ENCODE data around the gene PLEKHG3.

The PLEKHG3 gene

DNA sequence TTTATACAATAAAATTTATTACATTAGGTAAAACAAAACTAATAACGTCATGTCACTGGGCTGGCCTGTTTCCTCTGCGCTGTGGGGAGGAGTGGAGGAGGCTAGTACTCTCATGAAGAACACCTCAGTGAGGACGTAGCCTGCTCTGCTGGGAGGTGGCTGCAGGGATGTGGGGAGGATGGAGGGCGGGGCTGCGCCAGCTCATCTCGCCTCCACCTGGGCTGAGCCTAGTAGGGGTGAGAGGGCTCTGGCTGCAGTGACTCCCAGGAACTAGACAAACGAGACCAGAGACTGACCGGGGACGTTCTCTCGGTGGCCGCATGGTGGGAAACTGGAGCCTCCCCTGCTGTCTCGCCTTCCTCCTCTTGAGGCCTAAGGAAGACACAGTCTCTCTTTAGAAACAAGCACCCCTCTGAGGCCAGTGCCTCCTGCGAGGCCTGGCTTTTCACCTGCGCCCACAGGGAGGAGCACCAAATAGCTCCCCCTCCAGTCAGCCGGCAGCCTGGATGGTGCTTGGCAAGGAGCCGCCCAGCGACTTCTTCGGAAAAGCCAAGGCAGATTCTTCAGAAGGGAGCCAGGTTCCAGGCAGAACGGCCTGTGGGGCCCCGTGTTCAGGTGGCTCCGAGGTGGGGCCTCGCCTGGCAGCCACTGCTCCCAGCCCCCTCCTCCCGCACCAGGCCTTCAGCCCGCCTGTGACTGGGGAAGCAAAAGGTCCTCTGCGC, 62.4 kb downstream of the PLEKHG3 start:
- no peak for DNase-seq

DNA sequence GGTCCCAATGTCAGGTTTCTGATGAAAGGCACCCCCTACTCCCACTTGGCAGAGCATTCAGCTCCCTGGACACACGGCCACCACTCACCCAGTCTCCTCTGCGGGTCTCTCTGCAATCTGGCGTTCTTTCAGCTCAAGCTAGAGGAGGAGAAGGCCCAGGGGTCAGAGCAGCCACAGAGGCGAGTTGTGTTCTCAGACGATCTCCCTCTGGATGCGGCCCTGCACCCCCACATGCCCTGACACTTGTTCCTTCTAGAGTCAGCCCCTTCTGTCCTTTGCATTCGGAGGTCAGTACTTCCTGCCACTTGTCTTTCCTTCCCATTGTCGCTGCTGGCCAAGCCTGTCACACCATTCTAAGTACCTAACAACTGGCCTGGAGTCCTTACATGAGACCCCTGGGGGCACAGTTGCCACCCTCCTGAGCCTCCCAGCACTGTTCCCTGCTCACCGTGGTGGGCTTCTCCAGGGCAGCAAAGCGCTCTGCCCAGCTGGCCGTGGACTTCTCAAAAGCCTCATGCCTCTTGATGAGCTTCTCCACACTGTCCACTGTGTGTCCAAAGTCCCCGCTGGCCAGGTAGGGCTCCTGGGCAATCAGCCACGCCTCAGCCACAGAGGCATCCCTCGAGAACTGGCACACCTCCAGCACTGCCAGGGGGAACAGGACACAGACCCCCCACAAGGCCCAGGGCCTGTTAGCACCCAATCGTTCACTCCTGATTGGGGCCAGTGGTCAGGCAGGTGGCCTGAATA, 63.2 kb downstream of the PLEKHG3 start:
- DNase-seq, result no peak

DNA sequence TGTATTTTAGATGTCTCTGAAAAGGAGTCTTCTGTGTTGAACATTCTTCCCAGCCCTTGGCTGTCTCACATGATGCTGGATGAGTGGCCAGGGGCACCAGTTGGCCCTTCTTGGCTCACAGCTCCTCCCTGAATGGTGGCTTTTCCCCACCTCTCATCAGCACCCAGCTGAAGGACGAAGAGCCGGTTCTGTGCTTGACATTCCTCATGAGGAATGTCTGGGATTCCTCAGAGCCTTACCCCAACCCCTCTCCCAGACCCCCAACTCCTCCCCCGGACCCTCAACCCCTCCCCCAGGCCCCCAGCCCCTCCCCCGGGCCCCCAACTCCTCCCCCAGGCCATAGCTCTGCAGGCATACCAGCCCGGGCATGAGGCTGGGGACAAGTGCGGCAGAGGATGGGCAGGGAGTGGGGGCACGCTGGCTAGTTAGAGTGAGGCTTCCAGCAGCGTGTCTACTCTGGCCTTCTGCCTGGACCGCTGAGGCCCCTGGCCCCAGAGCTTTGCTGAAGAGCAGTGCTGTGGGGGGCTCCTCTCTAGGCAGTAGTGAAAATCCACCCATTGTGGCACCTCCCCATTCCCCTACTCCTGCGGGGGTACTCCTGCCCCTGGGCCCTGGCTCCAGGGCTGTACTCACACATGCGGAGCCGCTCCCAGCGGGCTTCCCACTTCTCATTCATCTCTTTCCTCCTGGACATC, 64.3 kb downstream of the PLEKHG3 start:
- no peak for DNase-seq

DNA sequence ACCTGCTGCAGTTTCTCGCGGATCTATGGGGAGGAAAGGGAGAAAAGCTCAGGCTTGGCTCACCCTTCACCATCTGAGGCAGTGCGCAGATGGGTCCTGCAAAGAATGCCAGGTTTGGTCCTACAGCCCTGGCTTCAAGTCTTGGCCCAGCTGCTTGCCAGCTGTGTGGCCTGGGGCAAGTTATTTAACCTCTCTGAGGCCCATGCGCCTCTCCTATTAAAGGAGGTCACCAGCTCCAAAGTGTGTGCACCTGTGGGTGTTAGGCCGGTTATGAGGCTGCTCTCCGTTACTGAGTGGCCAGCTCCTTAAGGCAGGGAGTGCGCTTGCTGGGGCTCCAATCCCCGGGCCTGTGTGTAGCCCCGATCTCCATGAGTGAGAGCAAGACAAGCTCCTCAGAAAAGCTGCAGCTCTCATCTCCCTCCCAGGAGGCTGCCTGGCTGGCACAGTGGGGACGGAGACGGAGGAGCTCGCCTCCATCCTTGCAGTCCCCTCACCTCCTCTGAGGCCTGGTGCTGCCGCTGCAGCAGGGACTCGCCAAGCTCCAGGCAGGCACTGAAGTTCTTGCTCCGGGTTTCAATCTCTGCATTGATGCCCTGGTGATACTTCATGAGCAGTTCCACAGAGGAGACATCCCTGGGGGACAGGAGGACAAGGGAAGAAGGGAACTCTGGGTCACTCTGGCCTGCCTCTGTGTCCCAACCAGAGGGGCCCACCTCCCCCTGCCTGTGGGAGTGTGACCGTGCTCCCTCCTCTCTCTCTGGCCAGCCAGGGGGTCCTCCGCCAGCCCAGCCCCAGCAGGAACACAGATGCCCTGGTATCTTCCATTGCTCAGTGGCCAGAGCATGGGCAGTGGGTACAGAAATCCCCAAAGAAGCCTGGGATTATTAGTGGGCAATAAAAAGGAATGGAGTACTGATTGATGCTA, 65.1 kb downstream of the PLEKHG3 start:
- no peak for DNase-seq

DNA sequence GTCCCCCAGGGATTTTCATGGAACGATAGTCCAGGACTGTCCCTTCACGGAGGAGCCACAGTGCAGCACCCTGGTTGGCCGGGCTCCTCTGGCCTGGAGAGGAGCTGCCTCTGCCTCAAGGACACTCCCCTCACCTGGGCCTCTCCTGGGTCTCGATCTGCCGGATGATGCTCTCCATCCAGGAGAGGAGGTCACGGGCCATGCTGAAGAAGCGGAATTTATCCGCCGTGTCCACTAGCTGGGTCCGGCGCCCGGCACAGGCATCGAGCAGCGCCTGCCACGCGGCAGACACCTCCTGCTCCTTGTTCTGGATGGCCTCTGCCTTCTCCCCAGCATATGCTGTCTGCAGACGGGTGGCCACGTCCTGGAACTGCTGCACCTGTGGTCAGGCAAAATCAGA, 66.5 kb downstream of the PLEKHG3 start:
- no peak for DNase-seq

DNA sequence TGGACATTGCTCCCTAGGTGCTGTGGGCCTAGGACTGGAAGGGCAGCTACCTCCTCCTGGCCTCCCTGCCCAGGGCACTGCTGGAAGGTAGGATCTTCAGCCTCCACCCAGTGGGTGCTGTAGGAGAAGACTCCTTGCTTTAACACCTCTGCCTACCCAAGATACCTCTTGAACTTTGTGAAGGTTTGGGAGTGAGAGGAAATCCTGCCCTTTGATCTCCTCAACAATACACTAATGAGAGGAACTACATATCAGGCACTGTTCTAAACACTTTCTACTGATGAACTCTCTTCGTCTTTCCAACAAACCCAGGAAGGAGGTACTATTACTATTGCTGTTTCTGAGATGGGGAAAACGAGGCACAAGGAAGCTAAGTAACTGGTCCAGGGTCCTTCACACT, 66.9 kb downstream of the PLEKHG3 start:
- DNase-seq, result no peak

DNA sequence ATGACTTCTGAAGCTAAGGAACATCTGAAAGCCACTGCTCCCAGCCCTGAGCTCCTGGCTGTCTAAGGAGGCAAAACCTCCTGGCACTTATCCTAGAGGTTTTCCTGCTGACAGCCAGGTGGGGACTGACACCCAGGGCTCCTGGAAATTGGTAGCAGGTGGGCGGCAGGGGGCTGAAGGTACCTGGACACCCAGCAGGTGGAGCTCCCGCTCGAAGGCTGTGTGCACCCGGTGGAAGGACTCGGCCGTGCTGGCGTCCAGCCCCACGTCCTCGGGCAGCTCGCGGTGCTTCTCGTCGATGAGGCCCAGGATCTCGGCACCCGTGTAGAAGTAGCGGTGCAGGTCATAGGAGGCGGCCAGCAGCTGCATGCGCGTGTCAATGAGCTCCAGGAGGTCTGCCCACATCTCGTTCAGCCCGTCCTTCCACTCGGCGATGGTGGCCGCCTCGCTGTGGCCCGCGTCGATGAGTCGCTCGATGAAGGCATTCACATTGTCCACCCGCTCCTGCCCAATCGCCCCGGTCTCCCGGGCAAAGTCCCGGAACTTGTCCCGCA, 68.2 kb downstream of the PLEKHG3 start:
- no peak for DNase-seq

DNA sequence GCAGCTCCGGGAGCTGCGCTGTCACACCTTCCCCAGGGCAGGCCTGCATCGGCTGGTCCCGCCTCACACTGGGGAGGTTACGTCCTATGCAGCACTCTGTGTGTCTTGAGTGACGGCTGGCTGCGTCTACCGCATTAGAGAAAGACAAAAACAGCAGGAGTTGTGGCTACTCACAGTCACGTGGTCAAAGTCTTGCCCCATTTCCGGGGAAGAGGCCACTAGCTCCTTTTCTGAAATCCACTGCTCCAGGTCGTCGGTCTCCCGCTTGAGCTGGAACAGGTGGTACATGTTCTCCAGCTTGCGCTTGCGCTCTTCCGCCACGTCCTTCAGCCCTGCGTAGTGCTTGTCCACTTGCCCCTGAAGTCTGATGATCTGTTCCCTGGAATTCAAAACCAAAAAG, 68.8 kb downstream of the PLEKHG3 start:
- no peak for DNase-seq

DNA sequence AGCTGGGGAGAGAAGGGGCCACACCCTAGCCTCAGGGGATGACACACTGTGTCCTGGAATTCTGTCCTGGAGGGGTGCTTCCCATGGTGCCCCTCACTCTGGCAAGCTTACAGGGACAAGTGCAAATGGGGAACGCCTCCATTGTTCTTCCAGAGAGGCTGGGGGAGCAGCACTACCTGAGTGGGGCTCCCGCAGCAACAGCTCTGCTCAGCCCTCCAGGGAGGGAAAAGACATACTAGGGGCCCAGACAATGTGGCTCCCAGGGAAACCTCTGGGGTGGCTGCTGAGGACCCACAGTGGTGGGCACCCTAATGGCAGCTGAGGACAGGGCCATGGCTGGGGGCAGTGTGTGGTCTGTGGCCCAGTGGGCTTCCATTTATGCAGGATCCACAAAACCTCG, 69.4 kb downstream of the PLEKHG3 start:
- DNase-seq, result no peak

DNA sequence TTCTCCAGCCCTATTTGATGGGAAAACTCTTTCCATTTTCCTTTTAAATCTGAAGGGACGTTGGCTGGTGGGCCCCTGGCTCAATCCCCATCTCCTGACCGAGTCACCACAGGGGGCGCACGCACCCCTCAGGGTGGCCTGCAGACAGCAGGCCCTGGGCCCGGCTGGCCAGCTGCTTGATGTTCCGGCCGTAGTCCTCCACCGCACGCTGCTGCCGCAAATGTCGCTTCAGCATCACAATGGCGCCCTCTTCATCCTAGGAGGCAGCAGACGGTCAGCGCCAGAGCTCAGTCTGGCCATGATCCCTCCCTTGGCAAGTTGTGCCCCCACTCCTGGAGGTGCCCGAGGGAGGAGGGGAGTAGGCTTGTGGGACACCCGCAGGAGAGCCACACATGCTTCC, 70.0 kb downstream of the PLEKHG3 start:
- no peak for DNase-seq

DNA sequence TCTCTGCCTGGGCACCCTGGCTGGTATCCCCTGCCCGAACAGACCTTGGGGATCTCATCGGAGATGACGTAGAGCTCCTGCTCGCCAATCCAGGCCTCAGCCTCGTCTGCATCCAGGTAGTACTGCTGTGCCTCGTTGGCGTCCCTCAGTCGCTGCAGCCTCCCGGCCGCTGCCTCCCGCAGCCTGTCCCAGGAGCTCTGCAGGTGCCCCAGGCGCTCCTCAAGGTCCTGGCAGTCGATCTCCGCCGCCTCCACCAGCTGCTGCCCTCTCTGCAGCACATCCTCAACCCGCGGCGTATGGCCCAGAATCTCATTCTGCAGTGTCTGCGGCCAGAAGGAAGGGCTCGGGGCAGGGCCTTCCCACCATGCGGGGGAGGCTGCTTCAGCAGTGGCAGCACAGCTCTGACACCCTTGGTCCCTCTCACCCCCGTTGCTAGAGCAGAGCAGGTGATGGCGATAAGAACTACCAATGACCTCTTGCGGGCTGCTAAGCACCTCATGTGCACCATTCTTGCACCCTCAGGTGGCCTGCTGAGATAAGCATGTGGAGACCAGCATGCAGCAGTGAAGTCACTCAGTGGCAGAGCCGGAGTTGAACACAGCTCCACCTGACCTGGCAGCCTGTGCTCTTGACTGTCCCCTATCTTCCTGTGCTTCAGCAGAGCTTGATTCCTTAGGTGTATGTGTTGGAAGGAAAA, 71.0 kb downstream of the PLEKHG3 start:
- peak; percentile 34 for DNase-seq

DNA sequence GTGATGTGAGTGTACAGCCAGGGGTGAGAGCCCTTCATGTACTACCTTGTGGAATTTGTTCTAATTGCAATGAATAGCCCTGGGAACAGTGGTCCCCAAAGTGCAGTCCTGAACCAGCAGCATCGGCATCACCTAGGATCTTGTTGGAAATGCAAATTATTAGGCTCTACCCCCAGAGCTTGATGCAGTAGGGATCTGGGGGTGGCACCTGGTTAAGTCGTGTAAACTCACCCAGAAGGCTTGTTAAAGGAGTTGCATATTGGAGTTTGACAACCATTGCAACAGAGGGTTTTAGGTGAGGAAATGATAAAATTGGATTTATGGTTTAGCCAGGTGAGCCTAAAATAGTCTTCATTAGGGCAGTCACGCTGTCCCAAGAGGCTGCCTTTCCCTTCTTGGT, 73.2 kb downstream of the PLEKHG3 start:
- no peak for DNase-seq

DNA sequence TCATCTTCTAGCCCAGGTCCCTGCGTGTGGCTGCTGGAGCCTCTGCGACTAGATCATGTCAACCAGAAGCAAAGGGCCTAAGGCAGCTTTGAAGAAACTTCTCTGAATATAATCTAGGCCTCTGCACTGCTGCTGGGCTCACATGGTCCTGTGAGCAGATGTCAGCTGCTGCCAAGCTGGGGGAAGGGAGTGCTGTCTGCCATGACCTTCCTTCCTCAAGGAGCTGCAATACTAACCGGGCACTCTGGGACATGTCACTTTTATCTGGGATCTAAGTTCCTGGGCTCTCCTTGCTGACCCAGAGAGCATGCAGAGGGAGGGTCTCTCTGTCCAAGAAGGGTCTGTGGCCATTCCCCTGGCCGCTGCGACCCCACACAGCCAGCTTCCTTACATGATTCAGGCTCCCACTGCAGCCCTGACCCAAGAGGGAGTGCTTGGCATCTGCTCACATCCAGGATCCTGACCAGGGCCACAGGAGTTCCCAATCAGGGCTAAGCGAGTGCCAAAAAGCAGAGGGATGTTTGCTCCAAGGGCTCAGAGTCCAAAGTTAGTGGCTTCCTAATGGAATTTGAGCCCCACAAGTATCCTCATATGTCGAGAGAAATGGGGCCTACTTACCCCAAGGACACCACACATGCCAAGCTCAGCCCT, 74.0 kb downstream of the PLEKHG3 start:
- no peak for DNase-seq

DNA sequence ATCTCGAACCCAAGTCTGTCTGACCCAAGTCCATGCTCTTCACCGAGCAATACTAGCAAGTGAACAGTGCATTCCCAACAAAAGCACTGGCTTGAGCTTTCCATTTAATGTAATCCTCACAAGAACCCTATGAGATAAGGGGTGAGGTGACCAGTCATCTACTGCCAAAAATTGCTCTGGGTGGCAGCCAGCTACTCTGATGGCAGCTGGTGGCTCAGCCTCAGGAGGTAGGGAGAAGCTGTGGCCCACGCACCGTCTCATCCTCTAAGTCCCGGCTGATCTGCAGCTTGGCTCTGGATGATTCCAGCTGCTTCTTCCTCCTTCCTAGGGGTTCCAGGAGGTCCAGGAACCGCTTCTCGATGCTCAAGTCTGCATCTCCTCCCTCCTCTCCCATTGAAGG, 75.2 kb downstream of the PLEKHG3 start:
- no peak for DNase-seq

DNA sequence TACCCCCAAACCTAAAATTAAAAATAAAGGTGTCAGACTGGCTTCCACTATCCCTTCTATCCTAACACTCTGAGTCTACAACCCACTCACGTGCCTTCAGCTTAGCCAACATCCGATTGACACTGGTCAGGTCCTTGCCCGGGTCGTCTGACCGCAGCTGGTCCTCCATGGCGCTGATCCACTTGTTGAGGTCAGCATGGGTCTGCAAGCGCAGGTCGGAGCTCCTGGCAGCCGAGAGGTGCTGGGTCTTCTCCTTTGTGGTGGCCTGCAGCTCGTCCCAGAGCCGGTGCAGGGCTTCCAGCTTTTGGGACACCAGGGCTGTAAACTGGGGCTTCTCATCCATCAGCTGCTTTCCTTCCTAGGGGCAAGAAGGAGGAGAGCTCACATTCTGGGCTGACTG, 78.0 kb downstream of the PLEKHG3 start:
- no peak for DNase-seq

DNA sequence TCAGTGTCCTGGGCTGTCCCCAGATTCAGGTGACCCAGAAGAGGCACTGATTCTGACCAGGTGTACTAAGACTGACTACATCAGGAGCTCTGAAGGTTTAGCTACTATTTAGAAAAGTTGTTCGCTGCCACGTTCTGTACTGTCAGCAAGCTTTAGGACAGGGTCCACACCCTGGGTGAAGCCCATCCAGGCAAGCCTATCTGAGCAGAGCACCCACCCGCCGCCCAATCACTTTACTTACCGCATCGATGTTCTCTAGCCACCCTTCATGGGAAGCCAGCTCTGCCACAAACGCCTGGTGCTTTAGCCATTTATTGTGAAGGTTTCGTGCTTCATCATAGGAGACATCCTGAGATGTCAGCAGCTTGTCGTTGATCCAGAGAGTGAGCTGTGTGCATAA, 79.8 kb downstream of the PLEKHG3 start:
- no peak for DNase-seq

DNA sequence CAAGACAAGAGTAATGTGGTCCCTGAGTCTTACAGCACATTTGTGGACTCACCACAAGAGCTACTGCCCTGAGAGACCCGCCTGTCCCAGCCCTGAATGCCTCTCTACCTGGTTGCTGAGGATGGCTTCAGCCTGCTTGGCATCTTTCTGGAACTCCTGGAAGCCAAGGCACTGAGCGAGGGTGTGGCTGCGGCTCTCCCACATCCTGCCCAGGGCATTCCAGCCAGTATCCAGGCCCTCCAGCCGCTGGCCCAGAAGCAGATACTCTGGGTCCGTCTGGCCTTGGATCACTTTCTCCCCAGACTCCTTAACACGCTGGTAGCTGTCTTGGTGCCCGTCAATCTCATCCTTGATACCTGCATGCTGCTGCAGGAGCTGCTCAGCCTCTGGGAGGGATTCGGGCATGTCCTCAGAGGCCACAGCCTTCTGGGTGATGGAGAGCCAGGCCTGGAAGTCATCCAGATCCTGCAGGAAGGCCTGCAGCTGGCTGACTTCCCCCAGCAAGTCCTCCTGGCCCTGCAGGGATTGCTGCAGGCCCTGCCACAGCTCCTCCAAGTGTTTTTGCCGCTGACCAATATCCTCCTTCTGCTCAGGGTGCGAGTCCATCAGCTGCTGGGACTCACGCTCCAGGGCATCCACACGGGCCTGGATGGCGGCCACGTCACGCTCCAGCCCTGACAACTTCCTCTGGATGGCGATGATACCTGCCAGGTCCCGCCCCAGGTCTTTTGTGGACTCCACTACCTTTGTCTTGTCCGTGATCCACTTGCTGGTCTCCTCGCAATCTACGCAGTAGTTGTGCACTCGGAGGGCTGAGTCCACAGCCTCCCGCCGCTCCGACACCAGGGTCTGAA, 82.3 kb downstream of the PLEKHG3 start:
- DNase-seq, result no peak

DNA sequence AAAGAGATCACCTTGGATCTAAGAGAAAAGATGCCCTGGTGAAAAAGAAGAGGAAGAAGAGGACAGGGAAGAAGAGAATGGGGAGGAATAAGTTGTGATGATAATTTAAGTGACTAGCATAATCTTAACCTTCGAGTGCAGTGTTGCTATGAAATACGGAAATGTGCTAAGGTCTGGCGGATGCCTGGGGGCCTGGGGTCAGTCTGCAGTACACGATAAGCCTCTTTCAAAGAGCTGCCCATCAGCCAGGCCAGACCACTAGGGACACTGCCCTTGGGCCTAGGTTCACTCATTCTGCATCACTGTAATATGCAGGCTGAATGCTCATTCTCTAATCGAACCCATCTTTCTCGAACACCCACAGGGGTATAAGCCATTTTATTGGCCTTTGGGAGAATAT, 83.4 kb downstream of the PLEKHG3 start:
- no peak for DNase-seq

DNA sequence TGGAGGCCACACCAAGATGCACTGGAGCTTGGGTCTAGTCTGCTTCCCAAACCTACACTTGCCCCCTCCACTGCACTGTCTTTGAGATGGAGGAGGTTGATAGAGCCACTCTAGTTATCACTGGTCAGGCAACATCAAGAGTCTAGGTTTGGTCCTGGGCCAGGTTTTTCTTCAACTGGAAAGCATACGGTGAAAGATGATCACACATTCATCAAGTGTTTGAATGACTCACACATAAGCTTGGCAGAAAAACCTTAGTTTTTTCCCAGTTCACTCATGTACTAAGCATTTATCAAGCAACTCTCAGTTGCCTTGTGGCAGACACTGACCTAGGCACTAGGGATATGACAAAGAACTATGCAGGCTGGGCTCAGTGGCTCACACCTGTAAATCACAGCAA, 84.5 kb downstream of the PLEKHG3 start:
- DNase-seq, result peak; percentile 24

DNA sequence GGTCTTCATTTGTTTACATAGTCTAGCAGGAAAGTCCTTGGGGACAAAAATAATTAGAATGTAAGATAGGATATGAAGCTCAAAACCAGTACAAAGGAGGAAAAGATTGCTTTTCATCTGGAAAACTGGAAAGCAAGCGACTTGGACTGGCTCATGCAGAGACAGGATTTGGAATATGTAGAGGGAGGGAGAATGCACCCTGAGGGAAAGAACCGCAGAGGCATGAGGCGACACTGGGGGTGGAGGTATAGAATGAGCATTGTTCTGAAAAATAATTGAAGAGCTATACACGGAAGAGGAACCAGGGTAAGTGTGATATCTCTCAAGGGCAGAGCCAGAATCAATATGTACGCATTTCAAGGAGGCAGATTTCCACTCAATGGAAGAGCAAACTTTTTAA, 85.5 kb downstream of the PLEKHG3 start:
- no peak for DNase-seq

DNA sequence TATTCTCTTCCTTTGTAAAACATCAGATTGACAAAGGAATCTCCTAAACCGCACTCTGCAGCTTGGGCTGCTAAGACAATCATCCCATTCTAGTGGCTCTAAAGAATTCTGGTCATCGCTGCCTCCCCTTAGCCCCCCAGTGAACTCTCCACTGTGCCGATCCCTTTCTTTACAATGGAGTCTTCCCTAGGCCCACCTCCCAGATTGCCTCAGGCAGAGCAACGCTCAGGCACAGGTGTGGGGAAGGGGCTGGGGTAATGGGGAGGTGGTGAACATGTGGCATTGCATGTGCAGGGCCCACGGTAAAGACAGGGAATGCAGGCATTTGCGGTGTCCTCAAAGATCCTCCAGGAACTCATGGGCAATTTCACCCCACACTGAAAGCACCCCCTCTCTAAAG, 86.3 kb downstream of the PLEKHG3 start:
- DNase-seq, result no peak

All from hematopoietic multipotent progenitor cell treated with erythropoietin and hydrocortisone succinate and interleukin-3 and kit ligand, for 6 days (in vitro differentiated cells).